K562 (cell line): ENCODE measurements around the gene PSMD1. TPM values are rescaled to one million over a fixed set of nuclear protein-coding genes. Genes with fewer than 3 reads are reported as not detected.
A peak's percentile ranks its signal among the peaks of the same experiment; 100 is the strongest.

Experiments used
- ARID1B ChIP-seq: fragments of 450-650 bp; IDR thresholded peaks from 2 replicates; pipeline ENCODE4 v1.6.1; 2016; ENCODE audit warnings: antibody characterized with exemption, mild to moderate bottlenecking, inconsistent platforms
- BCOR ChIP-seq: fragments of 450-650 bp; IDR thresholded peaks from 2 replicates; pipeline ENCODE4 v1.6.1; 2016
- CHAMP1 ChIP-seq: fragments of 450-650 bp; IDR thresholded peaks from 2 replicates; pipeline ENCODE4 v1.6.1; 2016; ENCODE audit warnings: mild to moderate bottlenecking
- CREB1 ChIP-seq, 2 experiments: sonication (generic) in 1 of 2; formaldehyde crosslinking in 1 of 2; IDR thresholded peaks; 2 replicates each; pipeline versions ENCODE4 v1.6.1 to v1.8.0; 2012 to 2022; ENCODE audit warnings: inconsistent platforms in 1 of 2, mild to moderate bottlenecking in 1 of 2, missing genetic modification reagents in 1 of 2, moderate library complexity in 1 of 2
- GTF2B ChIP-seq: IDR thresholded peaks from 2 replicates; pipeline ENCODE4 v1.6.1; 2011; ENCODE audit not compliant: insufficient read length; ENCODE audit errors: extremely low read depth
- MAFK ChIP-seq: IDR thresholded peaks from 2 replicates; pipeline ENCODE4 v1.6.1; 2011; ENCODE audit warnings: low read length, improper control_type of control experiment
- PRMT5 ChIP-seq: sonication (generic); formaldehyde crosslinking; IDR thresholded peaks from 2 replicates; pipeline ENCODE4 v1.5.0; 2020; ENCODE audit warnings: missing genetic modification reagents
- RBFOX2 ChIP-seq: fragments of 200-400 bp; formaldehyde crosslinking; IDR thresholded peaks from 2 replicates; pipeline ENCODE4 v1.6.1; 2017; ENCODE audit warnings: low read depth, mild to moderate bottlenecking, low read length, moderate library complexity
- SRSF9 ChIP-seq: fragments of 200-400 bp; formaldehyde crosslinking; IDR thresholded peaks from 2 replicates; pipeline ENCODE4 v1.6.1; 2017; ENCODE audit warnings: low read depth, low read length, borderline replicate concordance
- TAF9B ChIP-seq: fragments of 450-650 bp; IDR thresholded peaks from 2 replicates; pipeline ENCODE4 v1.6.1; 2018; ENCODE audit warnings: mild to moderate bottlenecking; ENCODE audit not compliant: partially characterized antibody
- TSC22D4 ChIP-seq: fragments of 450-650 bp; IDR thresholded peaks from 2 replicates; pipeline ENCODE4 v1.6.1; 2016; ENCODE audit warnings: missing genetic modification characterization, missing biosample characterization, control low read depth
- XRCC5 ChIP-seq: fragments of 200-400 bp; formaldehyde crosslinking; IDR thresholded peaks from 2 replicates; pipeline ENCODE4 v1.6.1; 2017; ENCODE audit warnings: low read depth, mild to moderate bottlenecking, low read length
- ZNF165 ChIP-seq: fragments of 250-450 bp; sonication (Bioruptor Pico); IDR thresholded peaks from 2 replicates; pipeline ENCODE4 v1.4.0; 2020; ENCODE audit warnings: borderline replicate concordance
- ZNF174 ChIP-seq: fragments of 250-450 bp; sonication (Bioruptor Pico); IDR thresholded peaks from 2 replicates; pipeline ENCODE4 v1.4.0; 2020; ENCODE audit warnings: mild to moderate bottlenecking
- ZNF212 ChIP-seq: fragments of 450-650 bp; formaldehyde crosslinking; IDR thresholded peaks from 2 replicates; pipeline ENCODE4 v1.4.0; 2020; ENCODE audit warnings: mild to moderate bottlenecking
- ZNF347 ChIP-seq: fragments of 450-650 bp; formaldehyde crosslinking; IDR thresholded peaks from 2 replicates; pipeline ENCODE4 v1.4.0; 2020; ENCODE audit warnings: low read depth, mild to moderate bottlenecking, moderate library complexity
- ZNF354B ChIP-seq: fragments of 250-450 bp; sonication (Bioruptor Pico); IDR thresholded peaks from 2 replicates; pipeline ENCODE4 v1.4.0; 2020
- ZNF780A ChIP-seq: fragments of 250-450 bp; sonication (Bioruptor Pico); IDR thresholded peaks from 2 replicates; pipeline ENCODE4 v1.5.0; 2021; ENCODE audit warnings: mild to moderate bottlenecking
- ZNF785 ChIP-seq: fragments of 250-450 bp; sonication (Bioruptor Pico); IDR thresholded peaks from 2 replicates; pipeline ENCODE4 v1.4.0; 2020; ENCODE audit warnings: mild to moderate bottlenecking
- ZZZ3 ChIP-seq: fragments of 450-650 bp; IDR thresholded peaks from 2 replicates; pipeline ENCODE4 v1.6.1; 2016; ENCODE audit warnings: antibody characterized with exemption, mild to moderate bottlenecking, moderate library complexity
- polyA plus RNA-seq, 8 experiments: library from polyadenylated mRNA; depleted of rRNA in 4 of 8; stranded (reverse) in 5 of 8; unstranded in 3 of 8; fragments of >200 nt; fragmentation: Nextera tagmentation in 2 of 8; fragmentation: Illumina TruSeq in 1 of 8; extraction: Ambion mirVana in 2 of 8; extraction: Trizol in 1 of 8; gene quantifications; 2 replicates each; pipeline versions ENCODE4 v1.2.1 to v1.2.3, GENCODE V29; 2011 to 2014; ENCODE audit warnings: inconsistent platforms in 1 of 8, missing spikeins in 1 of 8
- total RNA-seq, 7 experiments: library from RNA; depleted of rRNA in 6 of 7; stranded (reverse); fragments of >200 nt in 6 of 7; fragmentation: Illumina TruSeq in 2 of 7; extraction: Trizol in 2 of 7; gene quantifications; 2 replicates each; pipeline versions ENCODE4 v1.2.1 to v1.2.3, GENCODE V29; 2011 to 2021; ENCODE audit warnings: low replicate concordance in 1 of 7
- TF ChIP-seq, protein P1 (sequence below): fragments of 250-450 bp; sonication (Bioruptor Pico); IDR thresholded peaks from 2 replicates; pipeline ENCODE4 v1.8.0; 2022; ENCODE audit warnings: inconsistent platforms
- TF ChIP-seq, protein P2 (sequence below), 3 experiments: IDR thresholded peaks in 2 of 3; conservative IDR thresholded peaks in 1 of 3; 2 replicates each; pipeline ENCODE4 v1.5.1; 2011 to 2012; ENCODE audit warnings: low read length in 3 of 3, mild to moderate bottlenecking in 3 of 3, control low read depth in 2 of 3, improper control_type of control experiment in 1 of 3, inconsistent platforms in 1 of 3, low read depth in 1 of 3, mixed read lengths in 1 of 3, moderate library complexity in 1 of 3; ENCODE audit not compliant: insufficient read depth in 2 of 3

The PSMD1 gene
- total and polyA plus RNA-seq, 9 of the 15 experiments (the other 6 are each of a cell fraction or from before 2014, with no cell fraction given) = 100 to 257 (median 147) TPM

DNA sequence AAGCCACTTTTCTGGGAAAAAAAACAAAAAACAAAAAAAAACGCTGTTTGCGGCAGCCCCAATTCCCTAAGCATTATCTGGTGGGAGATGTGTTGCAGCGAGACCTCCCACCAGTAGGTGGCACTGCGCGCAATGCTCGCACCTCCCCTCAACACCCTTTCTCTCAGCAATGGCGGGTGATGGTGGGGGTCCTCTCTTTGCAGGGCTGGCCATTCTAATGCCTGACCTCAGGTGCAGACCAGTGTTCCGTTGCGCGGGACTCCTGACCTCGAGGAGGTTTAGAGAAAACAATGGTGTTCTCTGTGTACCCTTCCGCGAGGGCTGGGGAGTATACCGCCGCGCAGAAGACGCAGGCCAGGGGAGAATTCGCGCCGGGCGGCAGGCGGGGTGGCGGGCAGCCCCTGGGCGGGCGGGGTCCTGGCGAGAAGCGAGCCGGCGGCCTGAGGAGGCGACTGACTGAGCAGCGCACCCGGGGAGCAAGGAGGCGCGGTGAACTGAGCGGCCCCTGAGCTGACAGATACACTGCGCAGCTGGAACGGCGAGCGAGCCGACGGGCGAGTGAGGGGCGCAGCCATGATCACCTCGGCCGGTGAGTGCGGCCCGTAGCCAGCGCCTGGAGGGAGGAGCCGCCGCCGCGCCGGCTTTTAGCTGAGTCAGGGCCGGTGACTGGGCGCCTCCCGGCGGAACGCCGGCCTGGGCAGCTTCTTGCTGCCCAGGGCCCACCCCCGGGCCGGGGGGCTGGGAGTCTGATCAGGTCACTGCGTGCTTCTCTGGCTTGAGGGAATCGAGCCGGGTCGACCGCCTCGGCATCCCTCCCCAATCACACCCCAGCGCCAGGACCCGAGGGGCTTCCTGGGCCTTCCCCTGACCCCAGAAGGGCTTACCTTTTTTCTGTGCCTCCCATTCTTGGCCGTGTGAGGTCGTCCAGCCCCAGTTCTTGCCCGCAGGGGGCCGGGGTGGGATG, at the start of gene PSMD1 (continued):
- TF ChIP-seq RBFOX2 (peak; percentile 86), ZNF347 (CRISPR knock-in tag) (no peak), XRCC5 (peak; percentile 52; the same call in 1 of the 2 replicates), ZNF354B (no peak), PRMT5 (no peak), ARID1B (no peak; the same call in 1 of the 2 replicates), GTF2B (no peak), ZNF165 (CRISPR knock-in tag) (no peak), BCOR (no peak), CHAMP1 (peak; percentile 30; the same call in 1 of the 2 replicates), ZNF174 (CRISPR knock-in tag) (no peak), ZNF780A (no peak), ZNF785 (no peak), ZZZ3 (0 out of 2 replicates have a peak, but pooled peaks have one; percentile 50), TAF9B (peak; percentile 52), CREB1 (IDR thresholded peaks at IDR 0.05) (no peak; the same call in 1 of the 2 replicates), CREB1 (CRISPR knock-in tag; IDR thresholded peaks at IDR 0.05) (no peak), ZNF212 (CRISPR knock-in tag) (no peak), SRSF9 (no peak), TSC22D4 (tag) (no peak), MAFK (peak; percentile 56)
- TF ChIP-seq, protein P1, sequence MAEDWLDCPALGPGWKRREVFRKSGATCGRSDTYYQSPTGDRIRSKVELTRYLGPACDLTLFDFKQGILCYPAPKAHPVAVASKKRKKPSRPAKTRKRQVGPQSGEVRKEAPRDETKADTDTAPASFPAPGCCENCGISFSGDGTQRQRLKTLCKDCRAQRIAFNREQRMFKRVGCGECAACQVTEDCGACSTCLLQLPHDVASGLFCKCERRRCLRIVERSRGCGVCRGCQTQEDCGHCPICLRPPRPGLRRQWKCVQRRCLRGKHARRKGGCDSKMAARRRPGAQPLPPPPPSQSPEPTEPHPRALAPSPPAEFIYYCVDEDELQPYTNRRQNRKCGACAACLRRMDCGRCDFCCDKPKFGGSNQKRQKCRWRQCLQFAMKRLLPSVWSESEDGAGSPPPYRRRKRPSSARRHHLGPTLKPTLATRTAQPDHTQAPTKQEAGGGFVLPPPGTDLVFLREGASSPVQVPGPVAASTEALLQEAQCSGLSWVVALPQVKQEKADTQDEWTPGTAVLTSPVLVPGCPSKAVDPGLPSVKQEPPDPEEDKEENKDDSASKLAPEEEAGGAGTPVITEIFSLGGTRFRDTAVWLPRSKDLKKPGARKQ (CRISPR knock-in tag) = no peak
- TF ChIP-seq, protein P2, sequence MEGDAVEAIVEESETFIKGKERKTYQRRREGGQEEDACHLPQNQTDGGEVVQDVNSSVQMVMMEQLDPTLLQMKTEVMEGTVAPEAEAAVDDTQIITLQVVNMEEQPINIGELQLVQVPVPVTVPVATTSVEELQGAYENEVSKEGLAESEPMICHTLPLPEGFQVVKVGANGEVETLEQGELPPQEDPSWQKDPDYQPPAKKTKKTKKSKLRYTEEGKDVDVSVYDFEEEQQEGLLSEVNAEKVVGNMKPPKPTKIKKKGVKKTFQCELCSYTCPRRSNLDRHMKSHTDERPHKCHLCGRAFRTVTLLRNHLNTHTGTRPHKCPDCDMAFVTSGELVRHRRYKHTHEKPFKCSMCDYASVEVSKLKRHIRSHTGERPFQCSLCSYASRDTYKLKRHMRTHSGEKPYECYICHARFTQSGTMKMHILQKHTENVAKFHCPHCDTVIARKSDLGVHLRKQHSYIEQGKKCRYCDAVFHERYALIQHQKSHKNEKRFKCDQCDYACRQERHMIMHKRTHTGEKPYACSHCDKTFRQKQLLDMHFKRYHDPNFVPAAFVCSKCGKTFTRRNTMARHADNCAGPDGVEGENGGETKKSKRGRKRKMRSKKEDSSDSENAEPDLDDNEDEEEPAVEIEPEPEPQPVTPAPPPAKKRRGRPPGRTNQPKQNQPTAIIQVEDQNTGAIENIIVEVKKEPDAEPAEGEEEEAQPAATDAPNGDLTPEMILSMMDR (IDR thresholded peaks at IDR 0.05 in 2 of 3, conservative IDR thresholded peaks at IDR 0.05 in 1 of 3; ENCODE audit: insufficient read depth in 2 of 3, low read depth in 1 of 3, low read length in 3 of 3) = peak; percentile 74 to 88 (median 84)
